ENCODE measurements around the gene ARMC12. TPM values are rescaled to one million over a fixed set of nuclear protein-coding genes. Genes with fewer than 3 reads are reported as not detected.

ARMC12 gene
- total and polyA plus RNA-seq, 2 of the 13 experiments (the other 11 are each of a cell fraction or from before 2014, with no cell fraction given), result 1.3 TPM; not detected in 1

DNA sequence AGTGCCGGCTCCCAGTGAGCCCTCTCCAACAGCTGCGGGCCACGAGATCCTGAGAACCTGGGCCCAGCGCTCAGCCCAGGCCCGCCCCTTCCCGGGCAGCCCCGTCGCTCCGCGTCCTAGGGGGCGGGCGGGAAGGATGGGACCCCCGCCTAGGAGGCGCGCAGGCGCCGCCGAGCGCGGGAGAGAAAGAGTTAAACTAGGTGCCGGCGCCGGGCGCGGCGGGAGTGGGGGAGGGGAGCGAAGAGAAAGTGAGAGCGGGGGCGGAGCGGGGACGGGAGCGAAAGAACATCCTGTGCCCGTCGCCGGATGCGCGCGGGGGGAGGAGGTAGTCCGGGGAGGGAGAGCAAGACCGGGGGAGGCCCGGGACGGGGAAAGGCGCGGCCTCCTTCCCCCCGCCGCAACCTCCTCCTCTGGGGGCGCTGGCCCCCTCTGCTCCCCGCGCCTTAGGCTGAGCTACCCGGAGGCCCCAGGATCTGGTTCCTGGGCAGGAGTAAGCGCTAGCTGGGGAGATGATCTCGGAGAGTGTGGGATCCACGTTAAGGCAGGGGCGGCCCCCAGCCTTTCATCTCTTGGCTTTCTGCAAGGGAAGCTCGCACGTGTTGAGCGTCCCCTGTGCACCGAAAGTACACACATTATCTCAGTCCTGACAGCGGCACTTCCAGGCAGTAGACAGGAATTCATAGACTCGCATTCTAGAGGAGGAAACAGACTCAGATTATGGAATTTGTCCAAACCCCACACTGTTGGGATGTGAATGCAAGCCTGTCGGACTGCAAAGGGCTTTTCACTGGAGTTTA, 4.9 kb upstream of the ARMC12 start (continued):
- TF ChIP-seq TFDP2 (CRISPR knock-in tag; IDR thresholded peaks at IDR 0.05) (peak; percentile 81), JUN (CRISPR knock-in tag; IDR thresholded peaks at IDR 0.05) (no peak), MXD4 (CRISPR knock-in tag; IDR thresholded peaks at IDR 0.05) (peak; percentile 82), SIX1 (CRISPR knock-in tag; IDR thresholded peaks at IDR 0.05; ENCODE audit: borderline replicate concordance) (0 out of 2 replicates have a peak, but pooled peaks have one; percentile 25), ZNF136 (CRISPR knock-in tag; IDR thresholded peaks at IDR 0.05; ENCODE audit: low read depth) (no peak), SRSF9 (IDR thresholded peaks at IDR 0.05; ENCODE audit: borderline replicate concordance, insufficient read depth, low read depth, low read length, poor library complexity, severe bottlenecking) (no peak), ZNF772 (CRISPR knock-in tag; IDR thresholded peaks at IDR 0.05) (no peak), TRAFD1 (CRISPR knock-in tag; IDR thresholded peaks at IDR 0.05; ENCODE audit: borderline replicate concordance) (peak; percentile 74; the same call in 1 of the 2 replicates), ZNF264 (CRISPR knock-in tag; IDR thresholded peaks at IDR 0.05) (peak; percentile 21; the same call in 1 of the 2 replicates), WIZ (CRISPR knock-in tag; IDR thresholded peaks at IDR 0.05) (peak; percentile 74; the same call in 1 of the 2 replicates), RAD21 (CRISPR knock-in tag; IDR thresholded peaks at IDR 0.05) (peak; percentile 15), ZNF251 (CRISPR knock-in tag; IDR thresholded peaks at IDR 0.05) (no peak), AKAP8 (CRISPR knock-in tag; IDR thresholded peaks at IDR 0.05) (peak; percentile 86; the same call in 1 of the 2 replicates), ZFP90 (CRISPR knock-in tag; IDR thresholded peaks at IDR 0.05; ENCODE audit: borderline replicate concordance) (no peak)
- TF ChIP-seq, protein P1, sequence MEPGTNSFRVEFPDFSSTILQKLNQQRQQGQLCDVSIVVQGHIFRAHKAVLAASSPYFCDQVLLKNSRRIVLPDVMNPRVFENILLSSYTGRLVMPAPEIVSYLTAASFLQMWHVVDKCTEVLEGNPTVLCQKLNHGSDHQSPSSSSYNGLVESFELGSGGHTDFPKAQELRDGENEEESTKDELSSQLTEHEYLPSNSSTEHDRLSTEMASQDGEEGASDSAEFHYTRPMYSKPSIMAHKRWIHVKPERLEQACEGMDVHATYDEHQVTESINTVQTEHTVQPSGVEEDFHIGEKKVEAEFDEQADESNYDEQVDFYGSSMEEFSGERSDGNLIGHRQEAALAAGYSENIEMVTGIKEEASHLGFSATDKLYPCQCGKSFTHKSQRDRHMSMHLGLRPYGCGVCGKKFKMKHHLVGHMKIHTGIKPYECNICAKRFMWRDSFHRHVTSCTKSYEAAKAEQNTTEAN (CRISPR knock-in tag; conservative IDR thresholded peaks at IDR 0.05), result peak; percentile 41
- TF ChIP-seq, protein P2, sequence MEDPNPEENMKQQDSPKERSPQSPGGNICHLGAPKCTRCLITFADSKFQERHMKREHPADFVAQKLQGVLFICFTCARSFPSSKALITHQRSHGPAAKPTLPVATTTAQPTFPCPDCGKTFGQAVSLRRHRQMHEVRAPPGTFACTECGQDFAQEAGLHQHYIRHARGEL (CRISPR knock-in tag; IDR thresholded peaks at IDR 0.05), result no peak; the same call in 1 of the 2 replicates
- TF ChIP-seq, protein P3, sequence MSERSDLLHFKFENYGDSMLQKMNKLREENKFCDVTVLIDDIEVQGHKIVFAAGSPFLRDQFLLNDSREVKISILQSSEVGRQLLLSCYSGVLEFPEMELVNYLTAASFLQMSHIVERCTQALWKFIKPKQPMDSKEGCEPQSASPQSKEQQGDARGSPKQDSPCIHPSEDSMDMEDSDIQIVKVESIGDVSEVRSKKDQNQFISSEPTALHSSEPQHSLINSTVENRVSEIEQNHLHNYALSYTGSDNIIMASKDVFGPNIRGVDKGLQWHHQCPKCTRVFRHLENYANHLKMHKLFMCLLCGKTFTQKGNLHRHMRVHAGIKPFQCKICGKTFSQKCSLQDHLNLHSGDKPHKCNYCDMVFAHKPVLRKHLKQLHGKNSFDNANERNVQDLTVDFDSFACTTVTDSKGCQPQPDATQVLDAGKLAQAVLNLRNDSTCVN (CRISPR knock-in tag; IDR thresholded peaks at IDR 0.05; ENCODE audit: borderline replicate concordance), result peak; percentile 76; the same call in 1 of the 2 replicates
- TF ChIP-seq, protein P4, sequence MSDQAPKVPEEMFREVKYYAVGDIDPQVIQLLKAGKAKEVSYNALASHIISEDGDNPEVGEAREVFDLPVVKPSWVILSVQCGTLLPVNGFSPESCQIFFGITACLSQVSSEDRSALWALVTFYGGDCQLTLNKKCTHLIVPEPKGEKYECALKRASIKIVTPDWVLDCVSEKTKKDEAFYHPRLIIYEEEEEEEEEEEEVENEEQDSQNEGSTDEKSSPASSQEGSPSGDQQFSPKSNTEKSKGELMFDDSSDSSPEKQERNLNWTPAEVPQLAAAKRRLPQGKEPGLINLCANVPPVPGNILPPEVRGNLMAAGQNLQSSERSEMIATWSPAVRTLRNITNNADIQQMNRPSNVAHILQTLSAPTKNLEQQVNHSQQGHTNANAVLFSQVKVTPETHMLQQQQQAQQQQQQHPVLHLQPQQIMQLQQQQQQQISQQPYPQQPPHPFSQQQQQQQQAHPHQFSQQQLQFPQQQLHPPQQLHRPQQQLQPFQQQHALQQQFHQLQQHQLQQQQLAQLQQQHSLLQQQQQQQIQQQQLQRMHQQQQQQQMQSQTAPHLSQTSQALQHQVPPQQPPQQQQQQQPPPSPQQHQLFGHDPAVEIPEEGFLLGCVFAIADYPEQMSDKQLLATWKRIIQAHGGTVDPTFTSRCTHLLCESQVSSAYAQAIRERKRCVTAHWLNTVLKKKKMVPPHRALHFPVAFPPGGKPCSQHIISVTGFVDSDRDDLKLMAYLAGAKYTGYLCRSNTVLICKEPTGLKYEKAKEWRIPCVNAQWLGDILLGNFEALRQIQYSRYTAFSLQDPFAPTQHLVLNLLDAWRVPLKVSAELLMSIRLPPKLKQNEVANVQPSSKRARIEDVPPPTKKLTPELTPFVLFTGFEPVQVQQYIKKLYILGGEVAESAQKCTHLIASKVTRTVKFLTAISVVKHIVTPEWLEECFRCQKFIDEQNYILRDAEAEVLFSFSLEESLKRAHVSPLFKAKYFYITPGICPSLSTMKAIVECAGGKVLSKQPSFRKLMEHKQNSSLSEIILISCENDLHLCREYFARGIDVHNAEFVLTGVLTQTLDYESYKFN (CRISPR knock-in tag; conservative IDR thresholded peaks at IDR 0.05), result peak; percentile 92

Data from HepG2 (cell line).